GM12878 (cell line): ENCODE measurements around the gene AGBL2.

Source experiments
- ASH2L ChIP-seq: fragments of 300-600, 200-600 bp; sonication (generic); IDR thresholded peaks from 2 replicates; pipeline ENCODE4 v1.6.1; 2017; ENCODE audit warnings: low read depth, mild to moderate bottlenecking, borderline replicate concordance
- CHD4 ChIP-seq: fragments of 200-600 bp; sonication (generic); IDR thresholded peaks from 2 replicates; pipeline ENCODE4 v1.6.1; 2016; ENCODE audit warnings: mild to moderate bottlenecking
- CTCF ChIP-seq, 3 experiments: IDR thresholded peaks in 2 of 3; conservative IDR thresholded peaks in 1 of 3; 2 replicates each; pipeline ENCODE4 v1.5.1; 2011; ENCODE audit warnings: low read depth in 3 of 3, low read length in 3 of 3, mild to moderate bottlenecking in 3 of 3, control low read depth in 2 of 3, moderate library complexity in 2 of 3, inconsistent platforms in 1 of 3, mixed read lengths in 1 of 3; ENCODE audit not compliant: control insufficient read depth in 2 of 3, insufficient read depth in 1 of 3; ENCODE audit errors: extremely low read depth in 1 of 3
- EZH2 ChIP-seq: IDR thresholded peaks from 2 replicates; pipeline ENCODE4 v1.6.1; 2012; ENCODE audit warnings: low read depth, mild to moderate bottlenecking, control low read depth, inconsistent platforms, low read length, borderline replicate concordance; ENCODE audit not compliant: control insufficient read depth
- LARP7 ChIP-seq: fragments of 450-650 bp; IDR thresholded peaks from 2 replicates; pipeline ENCODE4 v1.6.1; 2017; ENCODE audit warnings: mild to moderate bottlenecking
- POLR2A ChIP-seq: IDR thresholded peaks from 2 replicates; pipeline ENCODE4 v1.6.1; 2011; ENCODE audit warnings: low read depth, mild to moderate bottlenecking, low read length
- SRF ChIP-seq, 2 experiments: IDR thresholded peaks; 2 replicates each; pipeline ENCODE4 v1.6.1; 2011; ENCODE audit warnings: low read depth in 2 of 2, low read length in 2 of 2, mild to moderate bottlenecking in 1 of 2, moderate library complexity in 1 of 2
- TAF1 ChIP-seq: IDR thresholded peaks from 2 replicates; pipeline ENCODE4 v1.6.1; 2011; ENCODE audit warnings: mild to moderate bottlenecking, low read depth, low read length, borderline replicate concordance

GRCh38 chr11:47642099-47642855 lies 72.9 kb downstream of the AGBL2 start, which contains the start of gene MTCH2:
- TF ChIP-seq CTCF (IDR thresholded peaks at IDR 0.05 in 2 of 3, conservative IDR thresholded peaks at IDR 0.05 in 1 of 3; ENCODE audit: control insufficient read depth in 2 of 3, extremely low read depth in 1 of 3, insufficient read depth in 1 of 3, low read depth in 3 of 3, low read length in 3 of 3): peak in 2 of 3 experiments; percentile 22 to 39; a peak in 3 of 6 replicates
- no peak for TF ChIP-seq SRF (IDR thresholded peaks at IDR 0.05; ENCODE audit: low read depth in 2 of 2, low read length in 2 of 2)
- peak; percentile 94 for TF ChIP-seq LARP7
- TF ChIP-seq TAF1: peak; percentile 90
- 0 out of 2 replicates have a peak, but pooled peaks have one; percentile 65 for TF ChIP-seq ASH2L
- TF ChIP-seq EZH2: no peak
- peak; percentile 98 for TF ChIP-seq POLR2A
- no peak for TF ChIP-seq CHD4
